22Rv1 (cell line): ENCODE measurements around the gene NAT10.

Experiments
- ZFX ChIP-seq: fragments of 450-650 bp; IDR thresholded peaks from 2 replicates; pipeline ENCODE4 v1.6.1; 2017; ENCODE audit warnings: antibody characterized with exemption, borderline replicate concordance
- TF ChIP-seq, protein P1 (sequence below): fragments of 450-650 bp; IDR thresholded peaks from 2 replicates; pipeline ENCODE4 v1.5.1; 2017; ENCODE audit warnings: mild to moderate bottlenecking

- TF ChIP-seq, protein P1, sequence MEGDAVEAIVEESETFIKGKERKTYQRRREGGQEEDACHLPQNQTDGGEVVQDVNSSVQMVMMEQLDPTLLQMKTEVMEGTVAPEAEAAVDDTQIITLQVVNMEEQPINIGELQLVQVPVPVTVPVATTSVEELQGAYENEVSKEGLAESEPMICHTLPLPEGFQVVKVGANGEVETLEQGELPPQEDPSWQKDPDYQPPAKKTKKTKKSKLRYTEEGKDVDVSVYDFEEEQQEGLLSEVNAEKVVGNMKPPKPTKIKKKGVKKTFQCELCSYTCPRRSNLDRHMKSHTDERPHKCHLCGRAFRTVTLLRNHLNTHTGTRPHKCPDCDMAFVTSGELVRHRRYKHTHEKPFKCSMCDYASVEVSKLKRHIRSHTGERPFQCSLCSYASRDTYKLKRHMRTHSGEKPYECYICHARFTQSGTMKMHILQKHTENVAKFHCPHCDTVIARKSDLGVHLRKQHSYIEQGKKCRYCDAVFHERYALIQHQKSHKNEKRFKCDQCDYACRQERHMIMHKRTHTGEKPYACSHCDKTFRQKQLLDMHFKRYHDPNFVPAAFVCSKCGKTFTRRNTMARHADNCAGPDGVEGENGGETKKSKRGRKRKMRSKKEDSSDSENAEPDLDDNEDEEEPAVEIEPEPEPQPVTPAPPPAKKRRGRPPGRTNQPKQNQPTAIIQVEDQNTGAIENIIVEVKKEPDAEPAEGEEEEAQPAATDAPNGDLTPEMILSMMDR, result no peak
- TF ChIP-seq ZFX, result no peak
Observed at GRCh38 chr11:34140149-34140548, 34.7 kb downstream of the NAT10 start.
